ENCODE data around the gene B4GAT1. TPM values are rescaled to one million over a fixed set of nuclear protein-coding genes. Genes with fewer than 3 reads are reported as not detected.

B4GAT1 gene
- total and polyA plus RNA-seq, 2 donors (not counting 1 experiment from before 2014, with no cell fraction given), result 1.4 to 5.2 TPM

GRCh38 chr11:66309475-66309874 lies 38.0 kb downstream of the B4GAT1 start:
- Histone ChIP-seq H3K27ac (ENCODE audit: low read length in 2 of 2) (no peak overlapping the region), H4K20me1 (ENCODE audit: control insufficient read depth, insufficient read depth, low read length, poor library complexity, severe bottlenecking) (no peaks in the 10 kb centered on the region), H3K36me3 (replicated peaks in 1 of 2; ENCODE audit: control extremely low read depth in 1 of 2, control insufficient read depth in 1 of 2, extremely low read depth in 1 of 2, insufficient read depth in 2 of 2, low read length in 1 of 2) (no peaks in the 10 kb centered on the region), H2AFZ (ENCODE audit: insufficient read depth, low read depth, low read length, poor library complexity, severe bottlenecking) (no peak overlapping the region), H3K4me3 (ENCODE audit: control extremely low read depth in 1 of 5, extremely low read depth in 1 of 5, insufficient read depth in 1 of 5, low read depth in 2 of 5, low read length in 4 of 5) (no peak overlapping the region), H3K9me3 (ENCODE audit: control extremely low read depth in 1 of 3, control insufficient read depth in 2 of 3, insufficient read depth in 1 of 3, low read length in 2 of 3) (no peaks in the 10 kb centered on the region), H3K4me2 (replicated peaks; ENCODE audit: low read depth, low read length, poor library complexity, severe bottlenecking) (no peak overlapping the region), H3K79me2 (ENCODE audit: control insufficient read depth, insufficient read depth, low read length) (no peaks in the 10 kb centered on the region), H3K27me3 (replicated peaks in 1 of 4; ENCODE audit: control extremely low read depth in 1 of 4, control insufficient read depth in 3 of 4, insufficient read depth in 4 of 4, low read length in 3 of 4) (no peaks in the 10 kb centered on the region), H3K4me1 (ENCODE audit: control insufficient read depth in 2 of 2, insufficient read depth in 2 of 2, low read length in 2 of 2) (peaks cover 10 to 19% of the 10 kb centered on the region in 2 donors), H3K9ac (ENCODE audit: low read length) (no peak overlapping the region)
- intact Hi-C loops (cut with micrococcal nuclease), result no loop called here
- TF ChIP-seq CTCF (IDR thresholded peaks at IDR 0.05) (no peak), EZH2 (IDR thresholded peaks at IDR 0.05; ENCODE audit: borderline replicate concordance, insufficient read depth, low read depth, low read length, poor library complexity, severe bottlenecking) (no peak)
- peak overlapping the region; percentile 26 for H3K27ac Mint-ChIP-seq
- ChIA-PET POLR2A (no interaction called here), CTCF (interaction anchor here (0.6 to 6.3 kb wide), 7 partner anchors 8 to 80 kb away, joined by 3 to 101 read pairs (median 13); no protein-coding TSS in a partner anchor)
- peaks cover 9% of the 10 kb centered on the region for H3K27me3 Mint-ChIP-seq
- WGBS (ENCODE audit: insufficient coverage), result 69% methylated on average over 3 of the region's 3 CpGs
- ATAC-seq (ENCODE audit: low read depth) (no peak), DNase-seq (no peak)
- H3K4me1 Mint-ChIP-seq, result peaks cover 21% of the 10 kb centered on the region
- no peaks in the 10 kb centered on the region for H3K9me3 Mint-ChIP-seq (ENCODE audit: insufficient read depth)
- H3K4me3 Mint-ChIP-seq, result no peak overlapping the region

GRCh38 chr11:66302656-66303055 lies 44.8 kb downstream of the B4GAT1 start:
- intact Hi-C loops (cut with micrococcal nuclease), result no loop called here
- no peak overlapping the region for H3K4me3 ChIP-seq (ENCODE audit: control extremely low read depth in 1 of 5, extremely low read depth in 1 of 5, insufficient read depth in 1 of 5, low read depth in 2 of 5, low read length in 4 of 5)
- no peak overlapping the region for H3K9ac ChIP-seq (ENCODE audit: low read length)
- no peaks in the 10 kb centered on the region for H3K36me3 ChIP-seq (replicated peaks in 1 of 2; ENCODE audit: control extremely low read depth in 1 of 2, control insufficient read depth in 1 of 2, extremely low read depth in 1 of 2, insufficient read depth in 2 of 2, low read length in 1 of 2)
- Mint-ChIP-seq H3K27ac (no peak overlapping the region), H3K4me1 (no peaks in the 10 kb centered on the region), H3K9me3 (ENCODE audit: insufficient read depth) (no peaks in the 10 kb centered on the region), H3K4me3 (no peak overlapping the region), H3K27me3 (peaks cover 13% of the 10 kb centered on the region)
- no peaks in the 10 kb centered on the region for H4K20me1 ChIP-seq (ENCODE audit: control insufficient read depth, insufficient read depth, low read length, poor library complexity, severe bottlenecking)
- H3K9me3 ChIP-seq (ENCODE audit: control extremely low read depth in 1 of 3, control insufficient read depth in 2 of 3, insufficient read depth in 1 of 3, low read length in 2 of 3), result no peaks in the 10 kb centered on the region
- H3K4me1 ChIP-seq (ENCODE audit: control insufficient read depth in 2 of 2, insufficient read depth in 2 of 2, low read length in 2 of 2), result no peaks in the 10 kb centered on the region
- ChIA-PET CTCF (interaction anchor here (1.4 kb wide), 1 partner anchor 9 kb away, joined by 6 read pairs; no protein-coding TSS in a partner anchor), POLR2A (no interaction called here)
- WGBS (ENCODE audit: insufficient coverage), result 93% methylated on average over 9 of the region's 12 CpGs
- H2AFZ ChIP-seq (ENCODE audit: insufficient read depth, low read depth, low read length, poor library complexity, severe bottlenecking), result no peak overlapping the region
- no peak overlapping the region for H3K27ac ChIP-seq (ENCODE audit: low read length in 2 of 2)
- TF ChIP-seq EZH2 (IDR thresholded peaks at IDR 0.05; ENCODE audit: borderline replicate concordance, insufficient read depth, low read depth, low read length, poor library complexity, severe bottlenecking), result no peak
- TF ChIP-seq CTCF (IDR thresholded peaks at IDR 0.05), result no peak
- no peak for ATAC-seq (ENCODE audit: low read depth)
- H3K79me2 ChIP-seq (ENCODE audit: control insufficient read depth, insufficient read depth, low read length), result no peaks in the 10 kb centered on the region
- H3K27me3 ChIP-seq (replicated peaks in 1 of 4; ENCODE audit: control extremely low read depth in 1 of 4, control insufficient read depth in 3 of 4, insufficient read depth in 4 of 4, low read length in 3 of 4), result no peaks in the 10 kb centered on the region
- DNase-seq, result no peak
- H3K4me2 ChIP-seq (replicated peaks; ENCODE audit: low read depth, low read length, poor library complexity, severe bottlenecking), result no peak overlapping the region
